ENCODE results near the gene ATG7. TPM values are rescaled to one million over a fixed set of nuclear protein-coding genes. Genes with fewer than 3 reads are reported as not detected.

ATG7 gene
- total RNA-seq, 1 experiment from 2014 or later = 35.2 TPM

- no peak overlapping the region for H3K4me3 ChIP-seq (ENCODE audit: insufficient read depth, low read depth, low read length)
- no peaks in the 10 kb centered on the region for H3K27me3 ChIP-seq (ENCODE audit: control insufficient read depth, insufficient read depth, low read length)
- DNase-seq = no peak
- no peaks in the 10 kb centered on the region for H3K36me3 ChIP-seq (replicated peaks; ENCODE audit: control insufficient read depth, insufficient read depth, low read length)
These were observed 280.4 kb downstream of the ATG7 start for GRCh38 chr3:11552289-11553264.

GRCh38 chr3:11553436-11554235 lies 281.4 kb downstream of the ATG7 start:
- H3K4me3 ChIP-seq (ENCODE audit: insufficient read depth, low read depth, low read length) = no peak overlapping the region
- H3K27me3 ChIP-seq (ENCODE audit: control insufficient read depth, insufficient read depth, low read length) = no peaks in the 10 kb centered on the region
- peak; percentile 45 for DNase-seq
- H3K36me3 ChIP-seq (replicated peaks; ENCODE audit: control insufficient read depth, insufficient read depth, low read length) = peaks cover 1% of the 10 kb centered on the region; the same call in 1 of the 2 replicates

- Histone ChIP-seq H3K27me3 (ENCODE audit: control insufficient read depth, insufficient read depth, low read length) (no peaks in the 10 kb centered on the region), H3K36me3 (replicated peaks; ENCODE audit: control insufficient read depth, insufficient read depth, low read length) (peaks cover 1% of the 10 kb centered on the region; the same call in 1 of the 2 replicates), H3K4me3 (ENCODE audit: insufficient read depth, low read depth, low read length) (no peak overlapping the region)
- DNase-seq = no peak
These were observed 282.0 kb downstream of the ATG7 start for GRCh38 chr3:11554236-11554610.

- Histone ChIP-seq H3K36me3 (replicated peaks; ENCODE audit: control insufficient read depth, insufficient read depth, low read length) (peaks cover 1% of the 10 kb centered on the region; the same call in 1 of the 2 replicates), H3K4me3 (ENCODE audit: insufficient read depth, low read depth, low read length) (no peak overlapping the region), H3K27me3 (ENCODE audit: control insufficient read depth, insufficient read depth, low read length) (no peaks in the 10 kb centered on the region)
- no peak for DNase-seq
These were observed 282.5 kb downstream of the ATG7 start for GRCh38 chr3:11554666-11555065.

GRCh38 chr3:11555211-11555782 lies 283.1 kb downstream of the ATG7 start:
- Histone ChIP-seq H3K27me3 (ENCODE audit: control insufficient read depth, insufficient read depth, low read length) (no peaks in the 10 kb centered on the region), H3K36me3 (replicated peaks; ENCODE audit: control insufficient read depth, insufficient read depth, low read length) (peaks cover 1% of the 10 kb centered on the region; the same call in 1 of the 2 replicates), H3K4me3 (ENCODE audit: insufficient read depth, low read depth, low read length) (no peak overlapping the region)
- DNase-seq = peak; percentile 41

- no peak overlapping the region for H3K4me3 ChIP-seq (ENCODE audit: insufficient read depth, low read depth, low read length)
- H3K36me3 ChIP-seq (replicated peaks; ENCODE audit: control insufficient read depth, insufficient read depth, low read length) = peaks cover 1% of the 10 kb centered on the region; the same call in 1 of the 2 replicates
- H3K27me3 ChIP-seq (ENCODE audit: control insufficient read depth, insufficient read depth, low read length) = no peaks in the 10 kb centered on the region
- DNase-seq = peak; percentile 44
These were observed 283.9 kb downstream of the ATG7 start for GRCh38 chr3:11555881-11556633.

- Histone ChIP-seq H3K27me3 (ENCODE audit: control insufficient read depth, insufficient read depth, low read length) (no peaks in the 10 kb centered on the region), H3K4me3 (ENCODE audit: insufficient read depth, low read depth, low read length) (no peak overlapping the region), H3K36me3 (replicated peaks; ENCODE audit: control insufficient read depth, insufficient read depth, low read length) (peaks cover 1% of the 10 kb centered on the region; the same call in 1 of the 2 replicates)
- peak; percentile 64 for DNase-seq
These were observed 284.9 kb downstream of the ATG7 start for GRCh38 chr3:11556851-11557644.

- Histone ChIP-seq H3K27me3 (ENCODE audit: control insufficient read depth, insufficient read depth, low read length) (no peaks in the 10 kb centered on the region), H3K4me3 (ENCODE audit: insufficient read depth, low read depth, low read length) (no peak overlapping the region), H3K36me3 (replicated peaks; ENCODE audit: control insufficient read depth, insufficient read depth, low read length) (peaks cover 2% of the 10 kb centered on the region)
- DNase-seq = peak; percentile 32
These were observed 285.8 kb downstream of the ATG7 start for GRCh38 chr3:11558002-11558401.

- Histone ChIP-seq H3K27me3 (ENCODE audit: control insufficient read depth, insufficient read depth, low read length) (no peaks in the 10 kb centered on the region), H3K4me3 (ENCODE audit: insufficient read depth, low read depth, low read length) (no peak overlapping the region), H3K36me3 (replicated peaks; ENCODE audit: control insufficient read depth, insufficient read depth, low read length) (peaks cover 3% of the 10 kb centered on the region)
- peak; percentile 35 for DNase-seq
These were observed 286.3 kb downstream of the ATG7 start for GRCh38 chr3:11558411-11558903.

- Histone ChIP-seq H3K36me3 (replicated peaks; ENCODE audit: control insufficient read depth, insufficient read depth, low read length) (peaks cover 3% of the 10 kb centered on the region), H3K4me3 (ENCODE audit: insufficient read depth, low read depth, low read length) (no peak overlapping the region), H3K27me3 (ENCODE audit: control insufficient read depth, insufficient read depth, low read length) (no peaks in the 10 kb centered on the region)
- DNase-seq = peak; percentile 65
These were observed 287.0 kb downstream of the ATG7 start for GRCh38 chr3:11558918-11559815.

- DNase-seq = peak; percentile 32
- Histone ChIP-seq H3K27me3 (ENCODE audit: control insufficient read depth, insufficient read depth, low read length) (no peaks in the 10 kb centered on the region), H3K36me3 (replicated peaks; ENCODE audit: control insufficient read depth, insufficient read depth, low read length) (peaks cover 3% of the 10 kb centered on the region)
These were observed 287.8 kb downstream of the ATG7 start for GRCh38 chr3:11559816-11560633.

GRCh38 chr3:11560746-11561145 lies 288.5 kb downstream of the ATG7 start:
- Histone ChIP-seq H3K36me3 (replicated peaks; ENCODE audit: control insufficient read depth, insufficient read depth, low read length) (peaks cover 3% of the 10 kb centered on the region), H3K27me3 (ENCODE audit: control insufficient read depth, insufficient read depth, low read length) (no peaks in the 10 kb centered on the region), H3K4me3 (ENCODE audit: insufficient read depth, low read depth, low read length) (no peak overlapping the region)
- DNase-seq = peak; percentile 52

More at GRCh38 chr3:11559816-11560633, 287.8 kb downstream of the ATG7 start:
- no peak overlapping the region for H3K4me3 ChIP-seq (ENCODE audit: insufficient read depth, low read depth, low read length)

Data from H7 (cell line).